Upper lobe of left lung (tissue), 4 donors: Measurements from ENCODE around the gene NOTCH3.

Source experiments
- POLR2A ChIP-seq, 4 donors: fragments of 450-650 bp; IDR thresholded peaks; one replicate each; pipeline ENCODE4 v1.5.1; 2016 to 2017; ENCODE audit warnings: antibody characterized with exemption in 4 of 4, mild to moderate bottlenecking in 2 of 4
- TF ChIP-seq, protein P1 (sequence below), 6 experiments: fragments of 450-650 bp in 4 of 6; fragments of 200-600 bp in 2 of 6; sonication (generic) in 2 of 6; IDR thresholded peaks; one replicate each; pipeline ENCODE4 v1.5.1; 2016 to 2019; ENCODE audit warnings: antibody characterized with exemption in 6 of 6

DNA sequence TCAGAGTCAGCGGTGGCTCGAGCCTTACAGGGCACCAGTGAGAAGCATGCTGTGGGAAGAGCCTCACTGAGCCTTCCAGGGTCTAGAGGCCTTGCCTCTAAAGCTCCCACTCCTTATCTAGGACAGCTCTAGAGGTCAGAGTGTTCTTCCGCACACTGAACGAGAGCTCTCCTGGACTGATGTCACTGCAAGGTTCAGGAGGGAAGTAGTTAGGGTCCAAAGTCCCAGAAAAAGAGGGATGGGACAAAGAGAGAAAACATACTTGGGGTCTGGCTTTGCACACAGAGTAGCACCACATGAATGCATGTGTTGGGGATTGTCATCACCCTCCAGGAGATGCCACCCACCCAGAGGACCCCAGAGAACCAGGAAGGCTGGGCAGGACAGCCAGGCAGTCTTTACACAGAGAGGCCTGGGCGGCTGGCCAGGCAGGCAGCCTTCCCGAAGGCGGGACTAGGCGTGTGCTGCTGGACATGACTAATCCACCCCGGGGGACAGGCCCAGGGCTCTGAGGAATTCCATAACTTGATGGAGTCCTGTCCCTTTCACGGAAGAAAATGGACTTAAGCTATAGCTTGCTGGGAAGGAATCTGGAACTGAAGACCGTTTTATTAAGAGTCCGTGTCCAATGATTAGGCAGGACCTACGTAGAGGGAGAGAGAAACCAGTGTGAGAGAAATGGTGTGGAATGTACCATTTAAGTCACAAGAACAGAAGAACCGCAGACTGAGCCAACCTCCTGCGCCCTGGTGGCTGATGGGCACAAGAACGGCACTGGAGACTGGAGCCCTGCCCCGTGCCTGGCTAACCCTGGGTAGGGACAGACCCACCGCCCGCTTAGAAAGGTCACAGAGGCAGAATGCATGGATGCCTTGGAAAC lies 48.1 kb upstream of the NOTCH3 start:
- TF ChIP-seq, protein P1, sequence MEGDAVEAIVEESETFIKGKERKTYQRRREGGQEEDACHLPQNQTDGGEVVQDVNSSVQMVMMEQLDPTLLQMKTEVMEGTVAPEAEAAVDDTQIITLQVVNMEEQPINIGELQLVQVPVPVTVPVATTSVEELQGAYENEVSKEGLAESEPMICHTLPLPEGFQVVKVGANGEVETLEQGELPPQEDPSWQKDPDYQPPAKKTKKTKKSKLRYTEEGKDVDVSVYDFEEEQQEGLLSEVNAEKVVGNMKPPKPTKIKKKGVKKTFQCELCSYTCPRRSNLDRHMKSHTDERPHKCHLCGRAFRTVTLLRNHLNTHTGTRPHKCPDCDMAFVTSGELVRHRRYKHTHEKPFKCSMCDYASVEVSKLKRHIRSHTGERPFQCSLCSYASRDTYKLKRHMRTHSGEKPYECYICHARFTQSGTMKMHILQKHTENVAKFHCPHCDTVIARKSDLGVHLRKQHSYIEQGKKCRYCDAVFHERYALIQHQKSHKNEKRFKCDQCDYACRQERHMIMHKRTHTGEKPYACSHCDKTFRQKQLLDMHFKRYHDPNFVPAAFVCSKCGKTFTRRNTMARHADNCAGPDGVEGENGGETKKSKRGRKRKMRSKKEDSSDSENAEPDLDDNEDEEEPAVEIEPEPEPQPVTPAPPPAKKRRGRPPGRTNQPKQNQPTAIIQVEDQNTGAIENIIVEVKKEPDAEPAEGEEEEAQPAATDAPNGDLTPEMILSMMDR (IDR thresholded peaks at IDR 0.05): peak in 1 of 6 experiments; percentile 0
- TF ChIP-seq POLR2A (IDR thresholded peaks at IDR 0.05): no peak
